NT2/D1 (cell line): ENCODE measurements around the gene KMT2E.

Experiments
- SUZ12 ChIP-seq: IDR thresholded peaks from 2 replicates; pipeline ENCODE4 v1.6.1; 2011; ENCODE audit not compliant: insufficient read length, insufficient read depth; ENCODE audit errors: extremely low read depth
- YY1 ChIP-seq: IDR thresholded peaks from 2 replicates; pipeline ENCODE4 v1.6.1; 2011; ENCODE audit not compliant: insufficient read length, insufficient read depth
- ZNF274 ChIP-seq: IDR thresholded peaks from 2 replicates; pipeline ENCODE4 v1.6.1; 2011; ENCODE audit warnings: mild to moderate bottlenecking, low read depth, low read length

- TF ChIP-seq ZNF274 (no peak), YY1 (no peak), SUZ12 (no peak)
These were observed 143.3 kb downstream of the KMT2E start for GRCh38 chr7:105157278-105157677.
